ENCODE results near the gene ARHGAP31.
A peak's percentile ranks its signal among the peaks of the same experiment; 100 is the strongest.
"Not testable (repeated sequence)": the region's sequence is repeated elsewhere in the genome, so short reads cannot be mapped to it uniquely, and the experiment has no call there.

The ARHGAP31 gene

DNA sequence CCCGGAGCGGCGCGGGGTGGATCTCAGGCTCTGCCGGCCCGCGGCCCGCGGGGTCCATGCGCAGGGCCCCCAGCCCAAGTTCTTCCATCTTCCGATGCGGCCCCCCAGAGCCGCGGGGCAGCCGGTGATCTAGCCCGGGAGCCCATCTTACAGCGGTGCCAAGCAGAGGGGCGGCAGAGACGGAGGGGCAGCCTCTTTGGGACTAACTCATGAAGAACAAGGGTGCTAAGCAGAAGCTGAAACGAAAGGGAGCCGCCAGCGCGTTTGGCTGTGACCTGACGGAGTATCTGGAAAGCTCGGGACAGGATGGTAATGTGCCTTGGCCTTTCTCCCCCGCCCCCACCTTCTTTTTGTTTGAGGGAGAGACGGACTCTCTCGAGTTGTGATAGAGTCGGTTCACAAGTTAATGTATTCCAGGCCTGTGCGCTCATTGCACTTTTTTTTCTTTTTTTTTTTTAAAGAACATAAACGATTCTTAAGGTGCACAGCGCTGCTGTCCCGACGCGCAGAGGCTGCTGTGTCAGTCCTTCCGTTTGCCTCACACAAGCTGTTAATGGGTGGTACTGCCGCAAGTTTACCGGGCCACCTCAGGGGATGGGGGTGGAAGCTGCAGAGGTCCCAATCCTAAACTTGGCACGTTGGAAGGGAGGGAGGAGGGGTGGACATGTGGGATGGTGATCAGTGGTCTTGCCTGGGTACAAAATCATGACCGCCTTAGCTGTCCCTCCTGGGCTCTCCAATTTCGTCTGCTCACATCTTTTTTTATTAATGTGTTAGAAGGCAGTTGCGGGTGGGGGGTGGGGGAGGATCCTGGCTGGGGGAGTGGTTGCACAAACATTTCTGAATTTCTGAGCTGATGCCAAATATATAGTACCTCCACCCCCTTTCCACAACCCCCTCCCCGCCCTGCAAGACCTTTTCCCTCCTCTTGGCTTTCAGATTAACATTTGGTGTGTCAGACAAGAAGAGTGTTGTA lies 801 bp downstream of the ARHGAP31 start:
- DNase-seq = peak; percentile 51

DNA sequence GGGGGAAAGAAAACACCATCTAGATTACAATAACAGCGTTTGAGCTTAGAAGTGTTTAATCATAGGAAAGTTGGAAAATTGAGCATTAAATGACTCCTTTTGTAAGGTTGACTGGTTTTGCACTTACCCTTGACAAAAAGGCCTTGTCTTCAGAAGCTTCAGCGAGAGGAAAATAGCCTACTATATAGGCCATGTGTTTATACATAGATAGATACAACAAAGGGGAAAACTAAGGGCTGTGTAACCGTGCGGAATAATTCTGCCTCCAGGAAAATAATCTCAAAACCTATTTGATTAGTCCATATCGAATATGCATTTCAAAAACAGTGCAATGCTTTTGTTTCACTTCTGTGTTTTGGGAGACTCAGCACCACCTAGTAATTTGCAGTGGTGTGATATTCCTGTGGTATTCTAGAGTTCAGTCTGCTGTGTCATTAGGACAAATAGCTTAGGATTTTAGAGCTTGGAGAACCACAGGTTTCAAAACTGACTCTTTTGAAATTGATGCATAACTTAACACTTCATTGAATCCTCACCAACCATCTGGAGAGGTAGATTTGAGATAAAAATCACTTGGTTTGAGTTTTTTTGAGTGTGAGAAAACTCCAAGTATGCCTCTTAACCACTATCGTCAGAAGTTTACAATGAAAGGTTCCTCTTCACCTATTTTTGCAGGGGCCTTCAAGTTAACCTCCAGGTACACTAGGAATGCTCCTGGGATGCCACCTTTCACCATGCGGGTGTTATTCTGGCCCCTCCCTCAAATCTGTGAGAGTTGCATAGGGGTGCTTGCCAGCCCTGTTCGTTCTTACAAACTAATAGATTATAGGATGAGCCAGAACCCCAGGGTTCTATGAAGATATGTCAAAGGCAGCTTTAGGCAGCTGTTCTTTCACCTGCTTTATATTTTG lies 1.9 kb downstream of the ARHGAP31 start:
- DNase-seq = peak; percentile 29

DNA sequence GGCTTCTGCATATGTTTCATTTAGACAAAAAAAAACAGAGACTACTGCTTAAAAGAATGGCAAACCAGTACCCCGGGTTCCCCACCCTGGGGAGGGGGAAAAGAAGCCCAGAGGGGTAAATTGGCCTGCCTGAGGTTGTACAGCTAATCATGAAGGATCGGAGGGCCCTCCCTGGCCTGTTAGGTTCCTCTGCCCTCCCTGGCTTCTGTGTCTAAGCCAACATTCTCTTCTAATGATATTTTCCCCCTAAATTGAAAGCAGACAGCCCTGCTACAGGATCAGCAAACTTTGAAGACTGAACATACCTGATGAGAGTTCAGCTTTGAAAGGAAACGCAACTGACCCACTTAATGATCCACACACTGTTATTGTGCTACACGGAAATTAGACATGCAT lies 2.5 kb downstream of the ARHGAP31 start:
- DNase-seq = no peak

DNA sequence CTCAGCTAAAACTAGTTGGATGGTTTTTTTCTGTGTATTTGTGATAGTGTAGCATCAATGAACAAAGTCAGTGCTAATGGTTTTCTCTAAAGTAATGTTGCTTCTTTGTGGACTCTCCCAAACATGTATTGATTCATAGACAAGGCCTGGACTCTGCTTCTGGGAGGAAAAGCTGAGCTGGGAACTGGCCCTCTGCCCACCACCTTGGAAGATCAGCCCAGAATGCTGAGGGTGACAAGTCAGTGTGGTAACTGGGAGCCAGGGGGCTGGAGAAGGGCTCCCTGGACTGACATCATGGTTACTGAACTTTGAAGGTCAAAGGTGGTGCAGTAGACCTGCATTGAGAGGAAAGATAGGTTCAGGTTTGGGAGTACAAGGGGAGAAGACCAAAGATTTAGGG lies 3.0 kb downstream of the ARHGAP31 start:
- DNase-seq = peak; percentile 55

DNA sequence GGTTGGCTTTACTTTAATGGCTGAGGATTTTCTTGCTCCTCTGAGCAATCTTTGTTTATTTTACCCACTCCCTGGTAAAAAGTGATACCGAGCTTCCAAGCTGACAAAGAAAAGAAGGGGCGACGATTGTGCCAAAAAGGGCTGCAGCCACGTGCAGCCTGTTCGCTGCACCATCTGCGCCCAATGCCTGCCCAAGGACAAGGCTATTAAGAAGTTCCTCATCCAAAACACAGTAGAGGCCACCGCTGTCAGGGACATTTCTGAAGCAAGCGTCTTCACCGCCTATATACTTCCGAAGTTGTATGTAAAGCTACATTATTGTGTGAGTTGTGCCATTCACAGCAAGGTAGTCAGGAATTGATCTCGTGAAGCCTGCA lies 4.4 kb downstream of the ARHGAP31 start:
- DNase-seq = no peak

DNA sequence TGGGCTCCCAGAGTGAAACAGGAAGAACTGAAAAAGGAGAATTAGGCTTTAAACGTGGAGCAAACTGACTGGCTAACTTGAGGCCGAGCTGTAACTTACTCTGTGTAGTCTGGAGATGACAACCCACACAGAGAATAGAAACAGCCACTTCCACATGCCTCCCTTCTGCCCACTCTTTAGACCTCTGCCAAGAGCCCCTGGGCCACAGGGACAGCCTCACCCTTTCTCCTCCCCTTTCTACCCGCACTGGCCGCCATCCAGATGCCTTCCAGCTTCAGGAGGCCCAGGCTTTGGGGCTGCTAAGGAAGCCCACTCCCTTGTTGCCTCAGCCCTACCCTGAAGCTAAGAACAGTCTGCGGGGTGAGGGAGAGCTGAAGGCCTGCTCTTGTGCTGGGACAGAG lies 6.8 kb downstream of the ARHGAP31 start:
- DNase-seq = no peak

DNA sequence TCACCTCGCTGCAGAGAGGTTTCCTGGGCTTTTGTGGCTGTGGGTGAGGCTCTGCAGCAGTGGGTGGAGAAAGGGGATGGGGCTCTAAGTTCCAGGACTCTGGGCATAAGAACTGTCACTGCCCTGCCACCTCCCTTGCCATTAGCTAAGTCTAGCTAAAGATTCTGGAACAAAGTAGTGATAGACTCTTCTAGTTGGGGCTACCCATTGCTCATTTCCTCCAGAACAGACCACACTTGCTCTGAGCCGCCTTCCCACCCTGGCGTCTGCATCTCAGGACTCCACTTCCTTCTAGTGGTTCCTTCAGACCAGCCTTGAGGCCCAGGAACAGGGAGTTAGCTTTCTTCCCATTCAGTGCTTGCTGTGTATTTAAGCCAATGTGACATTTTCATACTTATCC lies 7.5 kb downstream of the ARHGAP31 start:
- DNase-seq = no peak

DNA sequence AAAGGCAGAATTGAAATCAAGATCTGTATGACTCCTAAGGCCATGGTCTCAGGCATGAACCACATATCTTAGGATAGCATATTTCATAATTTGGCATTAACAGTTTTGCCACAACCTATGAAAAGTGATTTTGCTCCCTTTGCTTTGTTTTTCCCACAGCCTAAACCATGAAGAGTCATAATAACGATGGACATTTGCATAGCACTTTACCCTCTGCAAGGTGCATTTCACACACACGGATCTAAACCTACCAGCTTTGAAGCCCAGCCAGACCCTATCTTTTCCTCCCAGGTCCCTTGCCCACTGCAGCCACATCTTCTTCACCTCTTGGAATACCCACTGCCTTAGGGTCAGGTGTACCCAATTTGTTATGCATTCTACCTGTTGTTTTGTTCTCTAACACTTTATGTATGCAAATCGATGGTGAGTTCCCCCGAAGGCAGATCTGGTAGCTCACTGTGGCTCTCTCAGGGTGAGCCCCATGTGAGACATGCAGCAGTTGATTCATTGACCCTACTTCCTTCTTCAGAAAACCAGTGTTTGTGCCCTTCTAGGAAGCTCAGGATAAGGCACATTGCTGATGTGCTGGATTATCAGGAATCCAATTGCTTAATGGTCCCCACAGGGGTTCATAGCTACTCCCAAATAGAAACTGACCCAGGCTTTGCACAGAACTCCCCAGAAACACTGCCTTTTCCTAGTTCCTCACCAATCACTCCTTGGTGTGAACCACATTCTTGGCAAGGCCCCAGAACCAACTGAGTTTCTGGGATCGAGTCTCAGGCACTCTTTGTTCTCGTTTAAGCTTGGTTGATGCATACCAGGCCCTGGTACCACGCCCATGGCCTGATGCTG lies 8.7 kb downstream of the ARHGAP31 start:
- peak; percentile 45 for DNase-seq

DNA sequence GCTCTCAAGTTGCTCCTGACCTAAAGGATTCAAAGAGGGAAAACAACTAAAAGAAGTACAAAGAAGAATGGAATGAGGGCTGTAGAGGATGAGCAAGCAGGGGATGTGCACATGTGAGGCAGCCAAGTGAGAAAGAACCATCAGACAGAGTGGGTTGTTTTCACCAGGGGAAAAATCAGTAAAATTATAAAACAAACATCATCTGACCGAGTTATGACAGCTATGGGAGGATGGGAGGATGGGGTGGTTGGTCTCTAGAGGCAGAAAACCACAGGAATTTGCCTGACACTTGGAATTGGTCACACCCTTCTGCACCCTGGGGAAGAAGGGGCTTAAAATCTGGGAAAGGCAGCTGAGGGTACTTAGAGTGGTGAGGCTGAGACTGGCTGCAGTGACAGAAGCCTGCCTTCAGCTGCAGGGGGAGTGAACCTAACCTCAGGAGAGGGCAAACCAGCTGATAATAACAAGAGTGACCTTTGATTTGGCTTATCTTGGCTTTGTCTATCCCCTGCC lies 10.1 kb downstream of the ARHGAP31 start:
- DNase-seq = peak; percentile 89

DNA sequence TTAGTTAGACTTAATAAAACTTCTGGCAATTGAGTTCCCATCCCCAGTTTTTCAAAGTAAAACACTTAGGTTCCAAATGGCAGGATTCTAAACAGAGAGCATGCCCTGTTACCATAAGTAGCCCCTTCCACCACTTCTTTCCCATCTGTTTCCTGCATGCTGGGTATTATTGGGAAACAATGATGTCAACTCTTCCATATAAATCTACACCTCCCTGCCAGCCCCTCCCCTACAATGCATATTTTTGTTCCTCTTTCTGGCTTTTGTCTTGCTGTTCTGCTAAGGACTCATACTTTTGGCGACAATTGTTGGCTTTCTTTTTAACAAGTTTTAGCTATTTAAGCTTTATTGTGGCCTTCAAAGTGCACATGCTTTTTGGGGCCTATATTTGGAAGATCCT lies 11.1 kb downstream of the ARHGAP31 start:
- peak; percentile 34 for DNase-seq

DNA sequence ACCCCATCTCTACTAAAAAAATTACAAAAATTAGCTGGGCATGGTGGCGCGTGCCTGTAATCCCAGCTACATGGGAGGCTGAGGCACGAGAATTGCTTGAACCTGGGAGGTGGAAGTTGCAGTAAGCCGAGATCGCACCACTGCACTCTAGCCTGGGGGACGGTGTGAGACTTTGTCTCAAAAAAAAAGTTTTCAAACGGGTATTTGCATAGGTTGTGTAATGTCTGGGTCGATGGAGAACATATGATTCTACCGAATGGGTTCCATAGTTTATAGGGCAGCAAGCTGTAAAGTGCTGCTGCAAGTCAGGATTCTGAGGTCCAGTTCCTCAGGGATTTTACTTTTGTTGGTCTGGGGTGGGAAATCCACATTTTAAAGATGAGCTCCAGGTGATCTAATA lies 12.2 kb downstream of the ARHGAP31 start:
- not testable (repeated sequence) for DNase-seq

DNA sequence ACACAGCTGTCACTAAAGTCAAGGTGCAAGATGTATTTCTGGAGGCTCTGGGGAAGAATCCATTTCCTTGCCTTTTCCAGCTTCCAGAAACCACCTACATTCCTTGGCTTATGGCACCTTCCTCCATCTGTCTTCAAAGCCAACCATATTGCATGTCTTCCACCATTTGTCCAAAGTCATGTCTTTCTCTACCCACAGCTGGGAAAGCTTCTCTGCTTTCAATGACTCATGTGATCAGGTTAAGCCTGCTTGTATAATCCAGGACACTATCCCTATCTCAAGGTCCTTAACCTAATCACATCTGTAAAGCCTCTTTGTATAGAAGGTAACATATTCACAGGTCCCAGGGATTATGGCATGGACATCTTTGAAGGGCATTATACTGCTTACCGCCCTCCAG lies 14.2 kb downstream of the ARHGAP31 start:
- DNase-seq = no peak

DNA sequence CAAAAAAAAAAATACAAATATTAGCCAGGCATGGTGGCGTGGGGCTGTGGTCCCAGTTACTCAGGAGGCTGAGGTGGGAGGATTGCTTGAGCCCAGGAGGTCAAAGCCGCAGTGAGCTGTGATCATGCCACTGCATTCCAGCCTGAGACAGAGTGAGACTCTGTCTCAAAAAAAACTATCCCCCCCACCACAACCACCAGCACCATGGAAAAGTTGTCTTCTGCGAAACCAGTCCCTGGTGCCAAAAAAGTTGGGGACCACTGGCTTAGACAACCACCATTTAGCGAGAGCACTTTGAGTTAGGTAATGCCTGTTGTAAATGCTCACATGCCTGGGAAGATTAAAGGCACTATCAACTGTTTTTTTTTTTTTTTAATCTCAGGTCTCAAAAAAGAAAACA lies 15.4 kb downstream of the ARHGAP31 start:
- no peak for DNase-seq

DNA sequence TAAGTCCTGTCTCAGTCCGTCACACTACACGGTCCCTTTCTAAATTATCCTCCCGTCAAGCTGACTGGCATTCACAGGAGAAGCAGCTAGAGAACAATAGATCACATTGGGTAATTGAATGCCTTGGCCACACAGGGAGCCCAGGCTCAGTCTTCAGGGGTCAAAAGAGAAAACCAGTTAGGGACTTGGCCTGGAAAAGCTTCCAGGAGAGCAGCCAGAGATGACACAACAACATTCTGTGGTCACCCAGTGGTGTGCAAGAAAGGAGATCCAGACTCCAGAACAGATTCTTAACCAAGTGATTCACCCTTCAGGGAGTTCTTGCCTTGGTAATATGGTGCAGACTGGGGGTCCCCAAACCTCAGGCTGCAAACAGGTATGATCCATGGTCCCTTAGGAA lies 15.9 kb downstream of the ARHGAP31 start:
- peak; percentile 98 for DNase-seq

DNA sequence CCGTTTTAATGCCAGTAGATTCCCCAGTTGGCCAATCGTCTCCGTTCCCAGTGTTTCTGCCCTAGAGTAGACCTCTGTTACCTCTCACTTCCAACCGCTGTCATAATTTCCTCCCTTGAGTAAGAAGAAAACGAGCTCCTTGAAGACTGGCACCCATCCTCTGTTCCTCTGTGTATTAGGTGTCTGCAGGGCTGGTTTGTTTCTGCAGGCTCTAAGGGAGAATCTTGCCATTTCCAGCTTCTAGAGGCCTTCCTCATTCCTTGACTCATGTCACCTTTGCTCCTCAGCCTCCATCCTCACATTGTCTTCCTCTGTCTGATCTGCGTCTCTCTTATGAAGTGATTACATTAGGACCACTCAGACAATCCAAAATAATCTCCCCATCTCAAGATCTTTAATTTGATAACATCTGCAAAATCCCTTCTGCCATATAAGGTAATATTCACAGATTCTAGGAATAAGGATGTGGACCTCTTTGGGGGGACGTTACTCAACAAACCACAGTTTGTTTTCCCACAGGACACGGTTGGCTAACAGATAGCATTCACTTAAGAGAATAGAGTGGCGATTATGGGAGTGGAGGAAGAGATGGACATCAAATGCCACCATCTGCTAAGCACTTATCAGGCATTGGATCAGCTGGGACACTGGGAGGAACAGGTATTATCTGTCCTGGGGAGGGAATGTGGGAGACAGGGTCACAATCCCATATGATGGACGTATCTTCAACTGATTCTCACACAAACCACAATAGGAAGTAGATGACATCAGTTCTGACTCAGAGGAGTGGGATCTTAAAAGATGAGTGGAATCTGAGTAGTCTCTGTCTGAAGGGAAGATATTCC lies 17.1 kb downstream of the ARHGAP31 start:
- DNase-seq = peak; percentile 91

DNA sequence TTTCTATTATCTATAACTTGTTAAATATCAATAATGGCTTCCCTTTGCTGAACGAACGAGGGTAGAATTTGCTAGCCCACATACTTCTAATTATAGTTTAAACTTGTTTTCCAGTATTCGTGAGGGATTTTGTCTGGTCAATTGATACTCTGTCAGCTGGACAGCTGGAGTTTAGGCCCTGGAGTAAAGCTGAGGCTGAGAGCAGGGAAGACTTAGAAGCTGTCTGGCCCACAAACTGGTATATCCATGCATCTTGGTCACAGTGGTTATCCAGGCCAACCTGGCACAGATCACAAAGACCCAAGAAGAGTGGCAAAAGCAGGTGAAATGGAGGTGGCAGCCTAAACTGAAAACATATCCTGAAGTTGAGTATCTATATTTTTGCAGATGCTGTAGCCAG lies 19.3 kb downstream of the ARHGAP31 start:
- no peak for DNase-seq

DNA sequence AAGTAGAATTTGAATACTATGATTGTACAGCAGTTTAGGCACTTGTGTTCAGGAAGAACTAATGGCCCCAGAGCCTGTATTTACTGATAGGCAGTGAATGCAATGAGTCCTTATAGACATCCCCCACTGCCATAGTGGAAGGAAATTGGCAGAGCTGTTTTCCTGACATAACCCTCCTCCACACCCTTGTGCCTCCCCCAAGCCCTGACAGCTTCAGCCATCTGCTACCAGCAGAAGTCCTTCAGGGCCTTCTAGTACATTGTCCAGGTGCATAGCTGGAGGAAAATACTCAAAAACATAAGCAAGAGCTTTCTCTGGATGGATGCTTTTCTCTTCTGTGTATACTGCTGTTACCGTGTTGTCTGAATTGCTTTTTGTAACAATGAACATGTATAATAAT lies 20.6 kb downstream of the ARHGAP31 start:
- no peak for DNase-seq

DNA sequence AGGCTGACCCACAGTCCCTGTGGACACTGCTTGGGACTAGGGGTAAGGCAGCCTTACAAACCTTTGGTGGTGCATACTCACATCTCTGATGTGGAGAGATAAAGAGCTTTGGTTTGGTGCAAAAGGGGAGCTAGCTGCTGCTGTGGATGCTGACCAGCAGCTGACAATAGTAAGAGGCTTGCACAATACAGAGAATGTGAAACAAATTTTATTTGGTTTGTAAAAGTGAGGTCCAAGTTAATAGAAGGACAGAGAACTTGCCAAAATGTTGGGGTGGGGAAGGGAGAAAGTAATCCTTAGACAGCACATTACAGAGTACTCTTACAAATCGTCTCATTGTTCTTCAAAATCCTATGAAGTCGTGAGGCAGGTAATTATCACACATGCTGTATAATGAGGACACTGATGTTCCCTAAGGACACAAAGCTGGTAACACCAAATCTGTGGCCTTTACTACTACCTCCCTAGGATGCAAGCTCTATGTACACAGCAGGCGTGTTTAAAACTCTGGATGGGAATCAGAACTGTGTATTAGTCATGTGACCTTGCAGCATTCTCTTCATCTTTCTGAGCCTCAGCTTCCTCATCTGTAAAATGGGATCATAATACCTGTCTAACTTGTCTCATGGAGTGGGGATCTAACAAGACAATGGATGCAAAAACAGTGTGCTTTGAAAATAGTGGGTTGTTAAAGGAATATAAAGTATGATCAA lies 21.6 kb downstream of the ARHGAP31 start:
- no peak for DNase-seq

DNA sequence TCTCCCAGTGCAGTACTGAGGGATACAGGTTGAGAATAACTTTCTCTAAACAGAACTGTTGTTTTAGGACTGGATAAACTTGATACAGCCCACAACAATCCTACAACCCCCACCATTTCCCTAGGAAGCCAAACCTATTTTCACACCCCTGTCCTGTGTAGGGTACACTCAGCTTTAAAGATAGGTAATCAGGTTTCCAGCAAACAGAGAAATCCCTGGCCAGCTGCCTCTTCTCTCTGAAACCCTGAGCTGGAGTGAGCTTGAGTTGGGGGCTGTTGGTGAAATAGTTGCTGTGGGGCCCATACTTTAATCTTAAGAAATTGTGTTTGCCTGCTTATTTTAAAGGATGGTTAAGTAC lies 22.1 kb downstream of the ARHGAP31 start:
- no peak for DNase-seq

DNA sequence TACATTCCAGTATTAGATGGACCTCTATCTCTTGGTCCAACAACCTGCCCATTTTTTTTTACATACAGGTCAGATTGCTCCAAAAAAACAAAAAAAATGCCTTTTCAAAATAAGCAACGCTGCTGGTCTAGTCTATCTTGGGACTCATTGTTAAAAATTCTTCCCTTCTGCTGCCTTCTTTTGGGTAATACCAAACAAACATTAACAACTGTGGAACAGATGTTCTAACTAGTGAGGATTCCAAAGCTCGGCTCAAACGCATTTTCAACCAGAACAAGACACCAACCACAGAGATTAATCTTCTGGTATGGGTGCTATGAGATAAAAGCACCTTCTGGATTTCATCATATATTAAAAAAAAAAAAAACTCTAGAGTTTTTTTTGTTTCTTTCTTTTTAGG lies 24.7 kb downstream of the ARHGAP31 start:
- DNase-seq = peak; percentile 31

DNA sequence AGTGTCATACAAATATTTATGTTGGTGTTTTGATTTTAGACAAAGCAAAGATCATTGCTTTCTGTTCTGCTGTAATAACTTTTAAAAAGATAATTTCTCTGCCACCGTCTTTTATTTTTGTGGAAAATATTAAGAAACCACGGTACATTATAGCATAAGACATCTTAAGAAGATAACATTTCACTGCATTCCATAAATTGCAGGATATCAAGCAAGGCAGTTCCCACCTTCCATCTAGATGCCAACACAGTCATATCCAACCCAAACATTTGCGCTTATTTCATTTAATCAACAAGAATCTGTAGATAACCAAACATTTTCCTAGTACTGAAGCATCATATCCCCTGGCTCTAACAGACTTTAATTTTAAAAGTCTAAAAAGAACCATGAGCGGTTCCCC lies 25.1 kb downstream of the ARHGAP31 start:
- no peak for DNase-seq
